Neural crest cell (in vitro differentiated cells): ENCODE data around the gene NRXN3. TPM values are rescaled to one million over a fixed set of nuclear protein-coding genes. Genes with fewer than 3 reads are reported as not detected.

Source experiments
- DNase-seq: peaks from one replicate; pipeline ENCODE4 v3.0.0; 2021; ENCODE audit warnings: low read depth, mixed read lengths, low spot score
- H3K27ac Mint-ChIP-seq: one replicate; pipeline ENCODE4 v1.8.0; 2021; ENCODE audit warnings: mild to moderate bottlenecking, mixed read lengths; ENCODE audit not compliant: unreplicated experiment
- H3K27me3 Mint-ChIP-seq: 2 replicates; pipeline ENCODE4 v1.8.0; 2021; ENCODE audit warnings: low read depth, mild to moderate bottlenecking, mixed read lengths
- H3K36me3 Mint-ChIP-seq: 2 replicates; pipeline ENCODE4 v1.8.0; 2021; ENCODE audit warnings: low read depth, mild to moderate bottlenecking, mixed read lengths
- H3K4me1 Mint-ChIP-seq: 2 replicates; pipeline ENCODE4 v1.8.0; 2021; ENCODE audit warnings: mixed read lengths
- H3K4me3 Mint-ChIP-seq: one replicate; pipeline ENCODE4 v1.8.0; 2021; ENCODE audit warnings: mild to moderate bottlenecking, mixed read lengths
- H3K9me3 Mint-ChIP-seq: 2 replicates; pipeline ENCODE4 v1.8.0; 2021; ENCODE audit warnings: mixed read lengths
- total RNA-seq: library from RNA; stranded (reverse); gene quantifications from 2 replicates; pipeline ENCODE4 v1.2.1, GENCODE V29; 2021
- TF ChIP-seq, protein P1 (sequence below): fragments of 200-600 bp; sonication (generic); conservative IDR thresholded peaks from 2 replicates; pipeline ENCODE4 v1.5.0; 2021; ENCODE audit warnings: antibody characterized with exemption, mild to moderate bottlenecking

Gene NRXN3
- total RNA-seq, 1 donor from 2014 or later, result 2.5 TPM

GRCh38 chr14:78875049-78875448 is 704.9 kb downstream of the NRXN3 start:
- no peak for DNase-seq
- Mint-ChIP-seq H3K4me1 (peaks cover 8% of the 10 kb centered on the region), H3K27me3 (no peaks in the 10 kb centered on the region), H3K36me3 (no peaks in the 10 kb centered on the region), H3K9me3 (no peaks in the 10 kb centered on the region), H3K4me3 (no peak overlapping the region), H3K27ac (no peak overlapping the region)
- TF ChIP-seq, protein P1, sequence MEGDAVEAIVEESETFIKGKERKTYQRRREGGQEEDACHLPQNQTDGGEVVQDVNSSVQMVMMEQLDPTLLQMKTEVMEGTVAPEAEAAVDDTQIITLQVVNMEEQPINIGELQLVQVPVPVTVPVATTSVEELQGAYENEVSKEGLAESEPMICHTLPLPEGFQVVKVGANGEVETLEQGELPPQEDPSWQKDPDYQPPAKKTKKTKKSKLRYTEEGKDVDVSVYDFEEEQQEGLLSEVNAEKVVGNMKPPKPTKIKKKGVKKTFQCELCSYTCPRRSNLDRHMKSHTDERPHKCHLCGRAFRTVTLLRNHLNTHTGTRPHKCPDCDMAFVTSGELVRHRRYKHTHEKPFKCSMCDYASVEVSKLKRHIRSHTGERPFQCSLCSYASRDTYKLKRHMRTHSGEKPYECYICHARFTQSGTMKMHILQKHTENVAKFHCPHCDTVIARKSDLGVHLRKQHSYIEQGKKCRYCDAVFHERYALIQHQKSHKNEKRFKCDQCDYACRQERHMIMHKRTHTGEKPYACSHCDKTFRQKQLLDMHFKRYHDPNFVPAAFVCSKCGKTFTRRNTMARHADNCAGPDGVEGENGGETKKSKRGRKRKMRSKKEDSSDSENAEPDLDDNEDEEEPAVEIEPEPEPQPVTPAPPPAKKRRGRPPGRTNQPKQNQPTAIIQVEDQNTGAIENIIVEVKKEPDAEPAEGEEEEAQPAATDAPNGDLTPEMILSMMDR, result no peak

GRCh38 chr14:78885884-78886283 is 715.7 kb downstream of the NRXN3 start:
- TF ChIP-seq, protein P1, result no peak
- no peaks in the 10 kb centered on the region for H3K27me3 Mint-ChIP-seq
- H3K27ac Mint-ChIP-seq, result no peak overlapping the region
- H3K4me3 Mint-ChIP-seq, result no peak overlapping the region
- no peak for DNase-seq
- H3K36me3 Mint-ChIP-seq, result no peaks in the 10 kb centered on the region
- no peaks in the 10 kb centered on the region for H3K4me1 Mint-ChIP-seq
- peaks cover 10% of the 10 kb centered on the region for H3K9me3 Mint-ChIP-seq

GRCh38 chr14:78897443-78897842 is 727.3 kb downstream of the NRXN3 start:
- Mint-ChIP-seq H3K4me3 (no peak overlapping the region), H3K4me1 (peaks cover 22% of the 10 kb centered on the region), H3K27me3 (peaks cover 3% of the 10 kb centered on the region), H3K9me3 (no peaks in the 10 kb centered on the region), H3K27ac (no peak overlapping the region), H3K36me3 (no peaks in the 10 kb centered on the region)
- DNase-seq, result no peak
- TF ChIP-seq, protein P1, result no peak

GRCh38 chr14:78902010-78902623 is 731.9 kb downstream of the NRXN3 start:
- H3K27me3 Mint-ChIP-seq, result peaks cover 2% of the 10 kb centered on the region
- peaks cover 12% of the 10 kb centered on the region for H3K4me1 Mint-ChIP-seq
- no peak overlapping the region for H3K27ac Mint-ChIP-seq
- TF ChIP-seq, protein P1, result peak; percentile 80
- no peaks in the 10 kb centered on the region for H3K9me3 Mint-ChIP-seq
- no peaks in the 10 kb centered on the region for H3K36me3 Mint-ChIP-seq
- H3K4me3 Mint-ChIP-seq, result no peak overlapping the region
- peak; percentile 65 for DNase-seq

GRCh38 chr14:78904094-78904493 is 733.9 kb downstream of the NRXN3 start:
- DNase-seq, result no peak
- TF ChIP-seq, protein P1, result no peak
- no peaks in the 10 kb centered on the region for H3K9me3 Mint-ChIP-seq

More at GRCh38 chr14:78904094-78904493, 733.9 kb downstream of the NRXN3 start:
- Mint-ChIP-seq H3K4me1 (peaks cover 7% of the 10 kb centered on the region), H3K27me3 (peaks cover 2% of the 10 kb centered on the region), H3K4me3 (no peak overlapping the region), H3K36me3 (no peaks in the 10 kb centered on the region), H3K27ac (no peak overlapping the region)
